Neural progenitor cell (in vitro differentiated cells): ENCODE data around the gene RABGGTB. TPM values are rescaled to one million over a fixed set of nuclear protein-coding genes. Genes with fewer than 3 reads are reported as not detected.

ENCODE experiments used
- DNase-seq: peaks from one replicate; pipeline ENCODE4 v3.0.0-alpha.2; 2016; ENCODE audit warnings: low spot score
- H2AFZ ChIP-seq: fragments of 200-600 bp; sonication (generic); replicated peaks from 2 replicates; pipeline ENCODE4 v1.6.1; 2016; ENCODE audit warnings: antibody characterized with exemption
- H3F3A ChIP-seq: fragments of 200-600 bp; sonication (generic); 2 replicates; pipeline ENCODE4 v1.6.1; 2016; ENCODE audit warnings: antibody characterized with exemption, low read depth
- H3K27ac ChIP-seq: fragments of 200-600 bp; sonication (generic); 2 replicates; pipeline ENCODE4 v1.5.1; 2016; ENCODE audit warnings: mild to moderate bottlenecking
- H3K27me3 ChIP-seq: fragments of 200-600 bp; sonication (generic); 2 replicates; pipeline ENCODE4 v1.6.1; 2016; ENCODE audit warnings: mild to moderate bottlenecking, moderate library complexity
- H3K36me3 ChIP-seq: fragments of 200-600 bp; sonication (generic); 2 replicates; pipeline ENCODE4 v1.5.1; 2016
- H3K4me1 ChIP-seq: fragments of 200-600 bp; sonication (generic); 2 replicates; pipeline ENCODE4 v1.6.1; 2016; ENCODE audit warnings: mixed run types
- H3K4me2 ChIP-seq: fragments of 200-600 bp; sonication (generic); 2 replicates; pipeline ENCODE4 v1.6.1; 2016
- H3K4me3 ChIP-seq: fragments of 200-600 bp; sonication (generic); 2 replicates; pipeline ENCODE4 v1.5.1; 2016
- H3K79me2 ChIP-seq: fragments of 200-600 bp; sonication (generic); 2 replicates; pipeline ENCODE4 v1.6.1; 2016; ENCODE audit warnings: low read depth
- H3K9ac ChIP-seq: fragments of 200-600 bp; sonication (generic); 2 replicates; pipeline ENCODE4 v1.6.1; 2016
- H3K9me3 ChIP-seq: fragments of 200-600 bp; sonication (generic); 2 replicates; pipeline ENCODE4 v1.5.1; 2016; ENCODE audit warnings: low read depth
- H4K20me1 ChIP-seq: fragments of 200-600 bp; sonication (generic); 2 replicates; pipeline ENCODE4 v1.6.1; 2016; ENCODE audit warnings: low read depth
- H3K27ac Mint-ChIP-seq: 3 replicates; pipeline ENCODE4 v1.8.0; 2021; ENCODE audit warnings: mixed read lengths
- H3K27me3 Mint-ChIP-seq: 2 replicates; pipeline ENCODE4 v1.8.0; 2022; ENCODE audit warnings: low read depth, mild to moderate bottlenecking, inconsistent platforms, moderate library complexity, mixed read lengths; ENCODE audit not compliant: insufficient read depth
- H3K36me3 Mint-ChIP-seq: 3 replicates; pipeline ENCODE4 v1.8.0; 2021; ENCODE audit warnings: mixed read lengths
- H3K4me1 Mint-ChIP-seq: 3 replicates; pipeline ENCODE4 v1.8.0; 2021; ENCODE audit warnings: mixed read lengths
- H3K4me3 Mint-ChIP-seq: 3 replicates; pipeline ENCODE4 v1.8.0; 2021; ENCODE audit warnings: mild to moderate bottlenecking, moderate library complexity, mixed read lengths
- H3K9me3 Mint-ChIP-seq: 3 replicates; pipeline ENCODE4 v1.8.0; 2020; ENCODE audit warnings: mixed read lengths
- CTCF ChIP-seq: fragments of 200-600 bp; sonication (generic); IDR thresholded peaks from 2 replicates; pipeline ENCODE4 v1.5.1; 2017; ENCODE audit warnings: antibody characterized with exemption, mild to moderate bottlenecking
- EZH2 ChIP-seq: fragments of 200-600 bp; sonication (generic); IDR thresholded peaks from 2 replicates; pipeline ENCODE4 v1.6.1; 2017; ENCODE audit warnings: antibody characterized with exemption, mild to moderate bottlenecking, moderate library complexity
- EZH2phosphoT487 ChIP-seq: fragments of 200-600 bp; sonication (generic); IDR thresholded peaks from 2 replicates; pipeline ENCODE4 v1.6.1; 2017; ENCODE audit warnings: antibody characterized with exemption
- small RNA-seq: library from RNA; depleted of rRNA; stranded (forward); fragments of <200 nt; gene quantifications from one replicate; pipeline ENCODE3, GENCODE V24; 2015
- total RNA-seq: library from RNA; depleted of rRNA; stranded (reverse); fragments of >200 nt; gene quantifications from 2 replicates; pipeline ENCODE4 v1.2.3, GENCODE V29; 2015; ENCODE audit warnings: low replicate concordance

The RABGGTB gene
- total RNA-seq, 1 donor from 2014 or later: 132 TPM

- H3K9me3 ChIP-seq: no peaks in the 10 kb centered on the region
- no peak for DNase-seq
- TF ChIP-seq CTCF (no peak), EZH2 (no peak), EZH2phosphoT487 (no peak)
- Mint-ChIP-seq H3K36me3 (no peaks in the 10 kb centered on the region), H3K4me3 (no peak overlapping the region), H3K4me1 (no peaks in the 10 kb centered on the region), H3K27ac (no peak overlapping the region), H3K9me3 (peaks cover 6% of the 10 kb centered on the region), H3K27me3 (peaks cover 2% of the 10 kb centered on the region)
- no peaks in the 10 kb centered on the region for H3K4me1 ChIP-seq
- no peak overlapping the region for H3K9ac ChIP-seq
- H3F3A ChIP-seq: no peaks in the 10 kb centered on the region
- no peaks in the 10 kb centered on the region for H4K20me1 ChIP-seq
- no peaks in the 10 kb centered on the region for H3K36me3 ChIP-seq
- no peak overlapping the region for H3K4me3 ChIP-seq
- no peak overlapping the region for H3K27ac ChIP-seq
- no peak overlapping the region for H2AFZ ChIP-seq
- H3K27me3 ChIP-seq: no peaks in the 10 kb centered on the region
- no peak overlapping the region for H3K4me2 ChIP-seq
- no peaks in the 10 kb centered on the region for H3K79me2 ChIP-seq
Observed at GRCh38 chr1:75838079-75838478, 52.0 kb downstream of the RABGGTB start.

- H3K27ac Mint-ChIP-seq: no peak overlapping the region
- no peak for TF ChIP-seq CTCF
- TF ChIP-seq EZH2: no peak
- TF ChIP-seq EZH2phosphoT487: no peak
- Histone ChIP-seq H3K4me2 (no peak overlapping the region), H3K9me3 (no peaks in the 10 kb centered on the region), H3K27me3 (no peaks in the 10 kb centered on the region), H3K36me3 (no peaks in the 10 kb centered on the region), H3F3A (no peaks in the 10 kb centered on the region), H3K9ac (no peak overlapping the region), H3K27ac (no peak overlapping the region), H3K79me2 (no peaks in the 10 kb centered on the region), H2AFZ (no peak overlapping the region), H3K4me3 (no peak overlapping the region), H3K4me1 (no peaks in the 10 kb centered on the region), H4K20me1 (no peaks in the 10 kb centered on the region)
- no peak for DNase-seq
- H3K36me3 Mint-ChIP-seq: no peaks in the 10 kb centered on the region
- H3K4me1 Mint-ChIP-seq: no peaks in the 10 kb centered on the region
- H3K27me3 Mint-ChIP-seq: peaks cover 2% of the 10 kb centered on the region
- H3K9me3 Mint-ChIP-seq: peaks cover 2% of the 10 kb centered on the region
- H3K4me3 Mint-ChIP-seq: no peak overlapping the region
Observed at GRCh38 chr1:75841421-75841820, 55.4 kb downstream of the RABGGTB start.

Small RNAs within 50 kb of the gene (small RNA-seq; reads per million reads assigned to genes)
- not detected for gene SNORD45A
- gene SNORD45B: not detected
- gene SNORD45C: not detected

Other genes starting within 250 kb of the RABGGTB start
- gene SLC44A5, start 175.1 kb upstream of the RABGGTB start, total RNA-seq: 13.5 and 25.3 TPM in 2 replicates
- gene ACADM, start 61.5 kb upstream of the RABGGTB start, total RNA-seq: 46.4 and 85.1 TPM in 2 replicates
- 0.09 TPM in 1 of 2 replicates, not detected in the other for gene MSH4, start 10.6 kb downstream of the RABGGTB start, total RNA-seq
- gene ASB17, start 146.1 kb downstream of the RABGGTB start, total RNA-seq: not detected in 2 replicates